NCI-H2171 (cell line): Measurements from ENCODE around the gene SETD3.

Experiments used
- DNase-seq: peaks from one replicate; lab custom pipeline; 2025; lab: John Stamatoyannopoulos, UW

The SETD3 gene

GRCh38 chr14:99479906-99480869 is at the start of gene SETD3:
TSS of gene SETD3 (minus strand) at chr14:99480859. CDS start at chr14:99465805, 15,054 bp downstream.
- DNase-seq: peak; percentile 12

GRCh38 chr14:99529899-99530298 is 49.2 kb upstream of the SETD3 start:
- no peak for DNase-seq

- no peak for DNase-seq
Measured at GRCh38 chr14:99527427-99528076, 46.9 kb upstream of the SETD3 start.

GRCh38 chr14:99527026-99527425 is 46.4 kb upstream of the SETD3 start:
- no peak for DNase-seq

- DNase-seq: no peak
Measured at GRCh38 chr14:99525699-99526080, 45.0 kb upstream of the SETD3 start.

GRCh38 chr14:99524804-99525698 is 44.4 kb upstream of the SETD3 start:
- DNase-seq: no peak

- no peak for DNase-seq
Measured at GRCh38 chr14:99524091-99524661, 43.5 kb upstream of the SETD3 start.

DNA sequence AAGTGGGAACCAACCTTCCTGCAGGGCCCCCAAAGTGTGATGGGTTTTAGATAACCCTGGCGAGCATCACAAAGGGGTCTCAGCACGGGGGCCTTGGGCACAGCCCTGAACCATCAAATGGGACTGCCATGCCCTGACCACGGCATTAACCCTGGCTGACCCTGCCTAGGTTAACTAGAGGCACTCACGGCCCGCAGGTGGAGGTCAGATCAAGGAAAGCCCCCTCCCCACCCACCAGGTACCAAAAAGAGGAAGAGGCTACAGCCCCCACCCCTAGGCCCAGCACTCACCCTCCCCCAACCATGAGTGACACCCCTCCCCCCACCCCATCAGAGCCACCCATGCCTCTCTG is 43.0 kb upstream of the SETD3 start:
- no peak for DNase-seq

DNA sequence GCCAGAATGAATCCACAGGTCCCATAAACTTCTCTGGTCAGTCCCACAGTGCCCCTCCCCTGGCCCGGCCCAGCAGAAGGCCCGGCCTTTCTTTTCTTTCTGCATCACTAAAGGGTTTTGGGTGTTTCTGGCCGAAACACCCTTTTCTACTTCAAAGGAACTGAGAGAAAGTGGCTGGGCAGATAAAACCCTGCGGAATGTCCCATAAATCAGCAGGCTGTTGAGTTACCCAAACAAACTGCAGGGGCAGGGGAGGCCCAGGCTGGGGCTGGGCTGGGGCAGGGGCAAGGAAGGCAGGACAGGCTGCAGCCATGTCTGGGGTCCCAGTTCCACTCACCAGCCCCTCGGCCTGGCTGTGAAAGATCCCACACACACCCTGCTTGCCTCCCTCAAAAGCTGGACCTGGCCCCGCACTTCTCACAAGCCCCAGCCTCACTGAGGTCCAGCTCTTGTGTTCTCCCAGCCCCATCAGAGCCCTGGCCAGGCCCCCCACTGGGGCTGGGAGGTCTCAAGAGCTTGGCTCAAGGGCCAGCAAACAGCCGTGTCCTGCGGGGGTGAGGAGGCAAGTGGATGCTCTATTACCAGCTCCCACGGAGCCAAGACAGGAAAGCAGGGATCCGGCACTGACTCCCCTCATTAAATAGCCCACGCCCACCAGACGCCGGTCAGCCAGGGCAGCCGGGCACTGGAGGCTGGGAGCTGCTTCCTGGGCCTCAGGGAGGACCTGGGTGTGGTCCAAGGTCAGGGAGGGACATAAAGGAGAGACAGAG is 42.5 kb upstream of the SETD3 start:
- DNase-seq: no peak

DNA sequence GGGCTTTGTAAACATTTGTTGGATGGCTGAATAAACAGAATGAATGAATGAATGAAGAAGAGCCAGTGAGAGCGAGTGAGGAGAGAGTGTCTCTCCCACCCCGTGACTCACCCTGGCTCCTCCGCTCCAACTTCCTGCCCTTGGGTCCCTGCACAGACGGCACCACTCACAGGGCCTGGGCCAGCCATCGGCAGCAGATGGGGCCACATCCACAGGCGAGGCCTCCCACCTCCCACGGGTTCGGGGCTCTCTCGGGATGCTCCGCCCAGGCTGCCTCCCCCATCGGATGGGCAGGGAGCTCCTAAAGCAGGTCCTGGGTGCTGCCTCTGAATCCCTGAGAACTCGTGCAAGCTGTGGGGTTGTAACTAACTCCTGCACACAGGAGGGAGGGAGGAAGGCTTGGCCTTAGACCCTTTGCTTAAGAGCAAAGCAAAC is 41.8 kb upstream of the SETD3 start:
- DNase-seq: peak; percentile 10

DNA sequence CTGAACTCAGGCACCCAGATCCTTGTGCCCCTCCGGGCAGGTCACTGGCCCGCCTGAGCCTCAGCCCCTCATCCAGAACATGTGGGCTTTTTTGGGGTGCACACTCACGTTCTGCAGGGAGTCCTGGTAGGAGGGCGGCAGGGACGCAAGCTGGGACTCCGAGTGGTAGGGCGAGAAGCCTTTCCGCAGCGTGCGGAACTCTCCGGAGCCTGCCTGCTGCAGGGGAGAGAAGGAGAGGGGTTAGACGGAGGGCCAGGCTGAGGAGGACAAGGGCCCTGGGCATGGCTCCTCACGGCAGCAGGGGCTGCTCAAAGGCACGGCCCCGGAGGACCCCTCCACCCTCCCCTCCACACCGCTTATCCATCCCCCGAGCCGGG is 41.4 kb upstream of the SETD3 start:
- DNase-seq: no peak

DNA sequence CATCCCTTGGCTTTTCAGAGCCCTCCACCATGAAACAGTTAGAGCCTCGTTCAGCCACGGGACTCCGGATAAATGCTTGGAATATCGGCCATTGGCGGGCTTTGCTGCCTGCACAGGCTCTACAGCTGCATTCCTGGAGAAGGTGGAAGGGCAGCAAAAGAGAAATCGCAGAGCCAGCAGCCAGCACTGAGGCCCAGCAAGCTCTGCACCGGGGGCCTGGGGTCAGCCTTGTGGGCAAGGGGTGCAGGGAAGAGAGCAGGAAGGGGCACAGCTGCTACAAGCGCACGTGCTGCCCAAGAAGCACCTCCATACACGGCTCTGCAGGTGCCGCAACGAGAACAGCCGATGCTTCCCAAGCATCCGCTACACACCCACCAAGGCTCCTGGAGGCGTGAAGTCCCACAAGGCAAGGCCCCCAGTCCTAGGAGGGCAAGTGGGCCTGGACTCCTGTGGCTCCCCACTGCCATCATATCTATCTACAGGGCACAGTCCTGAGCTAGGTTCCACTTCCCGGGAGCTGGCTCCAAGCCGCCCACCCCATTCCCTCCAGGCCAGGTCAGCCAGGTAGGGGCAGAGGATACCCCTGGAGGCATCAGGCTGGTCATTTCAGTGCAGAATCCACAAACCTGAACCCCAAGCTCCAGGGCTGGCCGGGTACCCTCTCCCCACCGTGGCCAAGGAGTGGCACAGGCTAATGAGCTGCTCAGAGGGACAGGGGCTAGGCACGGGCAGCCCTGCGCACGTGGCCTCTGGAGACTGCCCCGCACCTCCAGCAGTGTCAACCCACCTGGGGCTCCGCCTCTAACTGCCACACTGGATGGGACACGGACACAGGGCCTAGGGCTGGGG is 40.7 kb upstream of the SETD3 start:
- no peak for DNase-seq

DNA sequence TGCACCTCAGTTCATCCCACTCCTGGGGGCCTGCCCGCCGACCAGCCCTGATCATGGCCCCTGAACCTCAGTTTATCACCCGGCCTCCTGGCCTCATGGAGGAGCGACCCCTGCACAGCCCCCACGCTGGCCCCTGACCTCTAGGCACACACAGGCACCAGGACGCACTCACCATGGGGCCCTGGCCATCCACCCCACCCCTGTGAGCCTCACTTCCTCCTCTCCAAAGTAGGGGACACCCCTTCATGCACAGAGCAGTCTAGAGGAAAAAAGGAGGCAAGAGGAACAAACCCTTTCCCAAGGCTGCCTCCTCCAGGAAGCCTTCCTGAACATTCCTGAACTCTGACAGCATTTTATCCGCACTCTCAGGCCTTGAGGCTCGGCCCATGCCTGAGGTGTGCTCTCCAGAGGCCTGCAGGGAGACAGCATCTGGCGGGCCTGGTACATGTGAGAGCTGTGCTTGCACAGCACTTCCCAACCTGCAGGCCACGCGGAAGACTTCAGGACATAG is 40.0 kb upstream of the SETD3 start:
- DNase-seq: no peak

GRCh38 chr14:99519931-99520421 is 39.3 kb upstream of the SETD3 start:
- no peak for DNase-seq

DNA sequence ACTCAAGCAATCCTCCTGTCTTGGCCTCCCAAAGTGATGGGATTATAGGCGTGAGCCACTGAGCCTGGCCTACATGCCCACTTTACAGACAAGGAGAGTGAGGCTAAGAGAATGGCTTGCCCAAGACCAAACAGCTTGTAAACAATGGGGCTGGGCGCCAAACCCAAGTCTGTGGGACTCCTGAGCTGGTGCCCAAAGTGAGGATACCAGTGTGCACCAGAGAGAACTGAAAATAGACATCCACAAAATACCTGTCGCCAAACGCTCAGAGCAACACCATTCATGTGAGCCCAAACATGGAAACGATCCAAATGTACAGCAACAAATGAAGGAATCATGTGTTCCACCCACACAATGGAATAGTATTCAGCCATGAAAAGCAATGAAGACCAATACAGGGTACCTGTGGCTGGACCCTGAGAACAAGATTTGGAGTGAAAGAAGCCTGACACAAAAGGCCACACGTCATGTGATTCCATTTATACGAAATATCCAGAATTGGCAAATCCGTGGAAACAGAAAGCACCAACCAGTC is 38.8 kb upstream of the SETD3 start:
- DNase-seq: no peak

DNA sequence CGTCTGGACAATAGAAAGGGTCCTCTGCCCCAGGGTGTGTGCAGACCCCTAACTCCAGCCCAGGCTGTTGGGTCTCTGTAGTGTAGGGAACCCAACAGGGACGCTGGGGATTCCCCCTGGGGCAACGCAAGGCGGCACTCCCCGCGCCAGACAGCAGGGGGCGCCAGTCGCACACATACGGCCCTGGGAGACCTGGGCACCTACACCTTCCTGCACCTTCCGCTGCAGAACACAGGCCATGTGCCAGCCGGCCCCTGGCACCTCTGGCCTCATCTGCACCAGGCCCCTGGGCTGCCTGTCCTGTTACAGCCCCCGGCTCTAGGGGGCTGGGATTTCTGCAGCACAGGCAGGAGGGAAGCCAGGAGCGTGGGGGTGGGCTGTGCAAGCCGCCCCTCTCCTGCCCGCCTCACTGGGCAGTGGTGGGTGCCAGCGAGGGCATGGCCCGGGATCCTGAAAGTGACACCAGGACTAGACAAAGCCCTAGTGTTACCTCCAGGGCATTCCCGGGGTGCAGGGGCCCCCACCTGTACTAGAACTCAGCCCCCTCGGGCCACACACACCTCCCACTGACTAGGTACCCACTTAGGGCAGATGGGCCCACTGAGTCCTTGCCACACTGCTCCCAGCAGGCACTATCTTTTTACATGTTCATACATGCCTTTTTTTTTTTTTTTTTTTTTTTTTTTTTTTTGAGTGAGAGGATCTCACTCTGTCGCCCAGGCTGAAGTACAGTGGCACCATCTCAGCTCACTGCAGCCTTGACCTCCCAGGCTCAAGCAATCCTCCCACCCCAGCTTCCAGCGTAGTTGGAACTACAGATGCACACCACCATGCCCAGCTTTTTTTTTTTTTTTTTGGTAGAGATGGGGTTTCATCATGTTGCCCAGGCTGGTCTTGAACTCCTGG is 38.0 kb upstream of the SETD3 start:
- DNase-seq: peak; percentile 40

DNA sequence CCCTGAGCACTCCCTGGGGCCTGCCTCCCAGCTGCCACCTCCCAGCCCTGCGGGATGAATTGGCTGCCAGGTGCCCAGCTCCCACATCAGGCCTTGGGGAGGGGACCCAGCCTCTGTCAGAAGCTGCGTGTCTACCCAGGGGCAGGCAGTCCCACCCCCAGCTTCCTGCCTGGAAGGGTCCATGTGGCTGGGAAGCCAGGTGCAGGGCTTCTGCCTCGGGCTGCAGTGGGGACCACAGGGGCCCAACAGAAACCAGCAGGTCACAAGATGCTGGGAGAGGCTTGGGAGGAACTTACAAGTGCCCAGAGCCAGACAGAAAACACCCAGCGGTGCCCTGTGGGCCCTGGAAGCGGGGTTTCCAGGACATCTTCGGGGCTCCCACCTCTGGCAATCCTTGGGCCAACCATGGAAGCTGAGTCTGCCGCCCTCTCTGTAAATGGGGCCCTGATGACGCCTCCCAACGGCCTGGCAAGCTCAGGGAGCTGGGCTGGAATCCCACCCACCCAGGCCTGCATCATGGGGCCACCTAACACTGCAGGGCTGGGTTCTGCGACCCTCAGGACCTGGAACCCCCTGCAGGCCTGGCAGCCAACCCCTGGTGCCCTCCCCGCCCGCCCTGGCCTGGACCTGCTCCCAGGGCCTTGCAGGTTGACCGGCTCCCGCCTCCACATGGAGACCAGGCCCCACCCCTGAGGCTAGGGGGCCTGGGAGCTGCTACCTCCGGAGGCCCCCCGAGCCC is 37.2 kb upstream of the SETD3 start:
- DNase-seq: no peak
